Measurements from ENCODE around the gene IQCE. TPM values are rescaled to one million over a fixed set of nuclear protein-coding genes. Genes with fewer than 3 reads are reported as not detected.
A peak's percentile ranks its signal among the peaks of the same experiment; 100 is the strongest.

IQCE gene
- total and polyA plus RNA-seq, 12 donors, result 4.2 to 13.8 (median 9.3) TPM

- peaks cover 0 to 63% (median 20%) of the 10 kb centered on the region in 9 donors for H3K36me3 ChIP-seq
- H3K9me3 ChIP-seq, result no peaks in the 10 kb centered on the region
These were observed 18.1 kb downstream of the IQCE start for GRCh38 chr7:2576742-2577491.

GRCh38 chr7:2577914-2578680 is 19.3 kb downstream of the IQCE start:
- WGBS, 2 donors, result 96 to 97% methylated on average over 58 to 73 of the region's 73 CpGs
- Histone ChIP-seq H3K36me3 (peaks cover 0 to 52% (median 15%) of the 10 kb centered on the region in 9 donors), H3K27me3 (no peaks in the 10 kb centered on the region), H3K4me3 (no peak overlapping the region), H3K27ac (no peak overlapping the region), H3K9me3 (no peaks in the 10 kb centered on the region), H3K4me1 (no peaks in the 10 kb centered on the region)
- TF ChIP-seq CTCF (IDR thresholded peaks at IDR 0.05), result no peak
- no peak for DNase-seq
- ATAC-seq, result no peak
- intact Hi-C loops (cut with DNase I), result loop anchor here in 1 of 10 donors (10.0 kb wide), 1 partner anchor 87 kb away; no protein-coding TSS in a partner anchor

More at GRCh38 chr7:2576742-2577491, 18.1 kb downstream of the IQCE start:
- ATAC-seq (no peak), DNase-seq (no peak)
- no peaks in the 10 kb centered on the region for H3K4me1 ChIP-seq
- H3K27me3 ChIP-seq, result no peaks in the 10 kb centered on the region
- no peak overlapping the region for H3K27ac ChIP-seq
- no peak for TF ChIP-seq CTCF (IDR thresholded peaks at IDR 0.05)
- no peak overlapping the region for H3K4me3 ChIP-seq
- WGBS, 2 donors, result 93% methylated on average over 45 to 56 of the region's 56 CpGs
- intact Hi-C loops (cut with DNase I), result loop anchor here in 1 of 10 donors (10.0 kb wide), 1 partner anchor 88 kb away; no protein-coding TSS in a partner anchor

GRCh38 chr7:2580636-2581035 is 21.9 kb downstream of the IQCE start:
- no peaks in the 10 kb centered on the region for H3K4me1 ChIP-seq
- H3K27ac ChIP-seq, result no peak overlapping the region
- DNase-seq, result no peak
- 96% methylated on average over 11 of the region's 11 CpGs for WGBS, 2 donors
- H3K9me3 ChIP-seq, result no peaks in the 10 kb centered on the region
- H3K27me3 ChIP-seq, result no peaks in the 10 kb centered on the region
- TF ChIP-seq CTCF (IDR thresholded peaks at IDR 0.05), result no peak
- ATAC-seq, result no peak
- intact Hi-C loops (cut with DNase I), result no loop called here
- H3K36me3 ChIP-seq, result peaks cover 0 to 50% (median 8%) of the 10 kb centered on the region in 9 donors
- no peak overlapping the region for H3K4me3 ChIP-seq

- Histone ChIP-seq H3K27ac (no peak overlapping the region), H3K27me3 (no peaks in the 10 kb centered on the region), H3K4me1 (no peaks in the 10 kb centered on the region), H3K9me3 (no peaks in the 10 kb centered on the region), H3K4me3 (no peak overlapping the region), H3K36me3 (peaks cover 0 to 51% (median 8%) of the 10 kb centered on the region in 9 donors)
- TF ChIP-seq CTCF (IDR thresholded peaks at IDR 0.05), result no peak
- DNase-seq, result no peak
- 88 to 91% methylated on average over 24 of the region's 24 CpGs for WGBS, 2 donors
- ATAC-seq, result peak in 2 of 8 donors; percentile 20 to 22
- intact Hi-C loops (cut with DNase I), result no loop called here
These were observed 23.4 kb downstream of the IQCE start for GRCh38 chr7:2582006-2582735.
